NAMALWA (cell line): Measurements from ENCODE around the gene AP5M1.
"Not testable (repeated sequence)": the region's sequence is repeated elsewhere in the genome, so short reads cannot be mapped to it uniquely, and the experiment has no call there.

ENCODE experiments used
- DNase-seq: peaks from one replicate; pipeline ENCODE4 v3.0.0-alpha.2; 2015; ENCODE audit warnings: low spot score

AP5M1 gene, protein sequence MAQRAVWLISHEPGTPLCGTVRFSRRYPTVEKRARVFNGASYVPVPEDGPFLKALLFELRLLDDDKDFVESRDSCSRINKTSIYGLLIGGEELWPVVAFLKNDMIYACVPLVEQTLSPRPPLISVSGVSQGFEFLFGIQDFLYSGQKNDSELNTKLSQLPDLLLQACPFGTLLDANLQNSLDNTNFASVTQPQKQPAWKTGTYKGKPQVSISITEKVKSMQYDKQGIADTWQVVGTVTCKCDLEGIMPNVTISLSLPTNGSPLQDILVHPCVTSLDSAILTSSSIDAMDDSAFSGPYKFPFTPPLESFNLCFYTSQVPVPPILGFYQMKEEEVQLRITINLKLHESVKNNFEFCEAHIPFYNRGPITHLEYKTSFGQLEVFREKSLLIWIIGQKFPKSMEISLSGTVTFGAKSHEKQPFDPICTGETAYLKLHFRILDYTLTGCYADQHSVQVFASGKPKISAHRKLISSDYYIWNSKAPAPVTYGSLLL

DNA sequence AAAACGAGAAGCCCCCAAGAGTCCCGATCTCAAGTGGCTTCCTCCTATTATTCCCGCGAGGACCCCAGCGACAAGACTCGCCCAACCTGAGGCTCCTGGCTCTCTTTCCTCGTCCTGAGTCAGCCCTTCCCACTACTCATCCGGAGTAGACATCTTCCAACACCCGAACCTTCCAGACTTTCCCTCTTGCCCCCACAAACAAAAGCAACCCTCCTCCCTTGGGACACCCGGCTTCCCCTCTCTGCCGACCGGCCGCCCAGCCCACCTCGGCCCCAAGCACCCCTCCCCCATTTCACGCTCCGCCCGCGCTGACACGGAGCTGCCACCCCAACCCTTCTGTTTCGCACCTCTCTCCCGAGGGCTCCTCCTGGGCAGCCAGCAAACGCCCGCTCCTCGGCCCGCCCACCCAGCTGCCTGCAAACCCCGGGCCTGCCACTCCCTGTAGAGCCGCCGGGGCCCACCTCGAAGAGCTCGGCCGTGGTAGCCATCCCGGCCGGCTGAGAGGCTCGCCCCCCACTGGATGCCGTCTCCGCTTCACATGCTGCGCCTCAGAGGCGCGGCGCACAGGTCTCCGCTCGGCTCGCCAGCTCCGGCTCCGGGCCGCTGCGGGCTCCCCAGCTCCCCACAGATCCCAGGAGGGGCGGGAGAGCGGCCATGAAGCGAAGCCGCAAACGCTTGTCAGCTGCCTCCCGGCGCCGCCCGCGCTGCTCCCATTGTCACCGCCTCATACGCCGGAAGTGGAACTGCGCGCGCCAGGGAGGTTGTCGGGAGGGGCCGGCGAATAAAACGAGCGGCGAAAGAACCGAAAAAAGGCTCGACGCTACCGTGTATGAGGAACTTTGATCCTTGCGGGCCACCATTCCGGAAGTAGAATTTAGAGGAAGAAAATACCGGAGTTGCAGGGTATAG lies at the start of gene AP5M1, which contains the start of gene EXOC5:
TSS of gene AP5M1 (plus strand) at position 811 of the 909 bp plus-strand sequence. CDS start 344 bp downstream, outside the sequence.
TSS of gene EXOC5 (minus strand) at position 745 of the 909 bp plus-strand sequence. CDS start at position 488, 257 bp downstream.
- peak; percentile 84 for DNase-seq

DNA sequence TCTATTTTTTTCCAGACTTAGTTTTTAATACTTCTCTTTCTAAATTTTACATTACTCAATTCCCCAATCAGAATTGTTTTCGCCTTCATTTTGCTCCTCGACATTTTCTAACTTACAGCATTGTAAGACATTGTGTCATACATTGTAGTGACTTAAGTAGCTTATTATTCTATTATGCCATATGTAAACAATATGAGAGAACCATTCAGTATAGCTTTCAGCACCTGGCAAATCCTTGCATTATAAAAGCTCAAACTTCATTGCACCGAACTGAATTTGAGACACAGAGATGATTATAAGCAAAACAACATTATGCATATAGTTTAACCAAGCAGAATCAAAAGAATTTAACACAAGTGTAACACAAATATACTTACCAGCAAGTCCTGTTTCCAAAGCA lies 46.8 kb upstream of the AP5M1 start:
- no peak for DNase-seq

DNA sequence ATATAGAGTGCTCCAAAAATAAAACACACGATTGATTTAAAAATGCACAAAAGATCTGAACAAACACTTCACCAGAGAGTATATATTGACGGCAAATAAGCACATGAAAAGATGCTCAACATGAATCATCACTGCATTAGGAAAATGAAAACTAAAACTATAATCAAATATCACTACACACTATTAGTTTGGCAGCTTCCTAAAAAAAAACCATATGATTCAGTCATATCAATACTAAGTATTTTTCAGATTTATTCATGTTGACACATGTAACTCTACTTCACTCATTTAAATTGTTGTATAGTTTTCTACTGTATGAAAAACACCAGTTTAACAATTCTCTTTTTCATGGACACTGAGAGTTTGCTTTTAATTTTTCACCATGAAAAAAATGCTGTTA lies 41.7 kb upstream of the AP5M1 start:
- DNase-seq: no peak

DNA sequence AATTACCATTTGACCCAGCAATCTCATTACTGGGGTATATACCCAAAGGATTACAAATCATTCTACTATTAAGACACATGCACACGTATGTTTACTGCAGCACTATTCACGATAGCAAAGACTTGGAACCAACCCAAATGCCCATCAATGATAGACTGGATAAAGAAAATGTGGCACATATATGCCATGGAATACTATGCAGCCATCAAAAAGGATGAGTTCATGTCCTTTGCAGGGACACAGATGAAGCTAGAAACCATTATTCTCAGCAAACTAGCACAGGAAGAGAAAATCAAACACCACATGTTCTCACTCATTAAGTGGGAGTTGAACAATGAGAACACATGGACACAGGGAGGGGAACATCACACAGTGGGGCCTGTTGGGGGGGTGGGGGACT lies 40.5 kb upstream of the AP5M1 start:
- DNase-seq: not testable (repeated sequence)

DNA sequence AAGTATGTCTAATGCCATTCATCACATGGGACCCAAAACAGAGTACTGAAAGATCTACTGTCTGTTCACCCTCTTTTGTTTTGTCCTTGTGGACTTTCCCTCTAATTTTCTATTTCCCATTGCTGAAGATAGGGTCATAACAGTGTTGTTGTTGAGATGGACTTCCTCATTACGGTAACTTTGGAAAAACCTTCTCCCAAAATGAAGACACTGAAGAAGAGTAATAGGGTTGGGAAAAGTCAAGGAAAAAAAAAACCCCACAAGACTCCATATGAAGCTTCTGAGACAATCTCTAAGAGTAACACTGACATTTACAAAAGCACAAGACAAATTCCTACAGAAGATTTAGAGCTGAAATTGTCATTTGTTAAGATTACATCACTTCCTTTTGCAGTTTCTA lies 36.8 kb upstream of the AP5M1 start:
- DNase-seq: no peak

DNA sequence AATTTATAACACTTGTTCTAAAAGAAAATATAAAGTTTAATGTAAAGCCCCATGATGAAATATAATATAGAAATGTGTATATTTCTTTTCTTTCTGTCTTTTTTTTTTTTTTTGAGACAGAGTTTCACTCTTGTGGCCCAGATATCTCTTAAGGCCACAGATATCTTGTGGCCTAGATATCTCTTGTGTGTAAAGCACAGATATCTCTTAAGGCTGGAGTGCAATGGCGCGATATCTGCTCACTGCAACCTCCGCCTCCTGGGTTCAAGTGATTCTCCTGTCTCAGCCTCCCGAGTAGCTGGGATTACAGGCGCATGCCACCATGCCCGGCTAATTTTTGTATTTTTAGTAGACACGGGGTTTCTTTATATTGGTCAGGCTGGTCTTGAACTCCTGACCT lies 28.7 kb upstream of the AP5M1 start:
- DNase-seq: not testable (repeated sequence)

DNA sequence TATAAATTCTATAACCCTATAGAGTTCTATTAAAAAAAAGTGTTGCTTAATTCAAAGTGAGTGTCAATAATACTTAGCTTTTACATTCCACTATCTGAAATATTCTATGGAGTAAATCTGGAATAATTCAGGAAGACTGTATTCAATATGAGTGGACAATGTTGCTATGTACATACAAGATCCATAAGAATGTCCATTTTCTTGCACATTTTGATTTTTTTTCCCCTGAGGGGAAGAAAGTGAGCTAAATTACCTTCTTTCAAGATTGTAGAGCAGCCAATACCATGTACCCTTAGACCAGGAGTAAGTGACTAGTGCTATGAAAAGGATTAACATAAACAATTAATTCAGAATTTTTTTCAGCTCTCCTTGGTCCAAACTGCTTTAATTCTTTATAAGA lies 25.5 kb upstream of the AP5M1 start:
- DNase-seq: no peak

DNA sequence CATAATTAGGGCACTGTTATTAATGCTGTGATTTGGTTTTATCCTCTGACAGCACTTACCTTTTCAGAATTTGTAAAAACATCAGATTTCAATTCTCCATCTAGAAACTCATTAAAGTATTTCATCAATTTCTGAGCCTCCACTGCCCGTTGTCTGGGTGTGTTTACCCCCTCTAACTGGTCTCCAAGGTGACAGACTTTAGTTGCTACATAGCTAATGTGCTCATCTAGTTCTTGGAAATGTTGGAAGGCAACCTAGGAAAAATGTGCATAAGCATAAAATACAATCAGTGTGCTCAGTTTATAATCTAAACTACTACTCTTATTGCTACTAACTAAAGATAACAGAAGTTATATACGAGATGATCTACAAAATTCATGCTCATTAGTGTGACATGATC lies 24.7 kb upstream of the AP5M1 start:
- DNase-seq: no peak

DNA sequence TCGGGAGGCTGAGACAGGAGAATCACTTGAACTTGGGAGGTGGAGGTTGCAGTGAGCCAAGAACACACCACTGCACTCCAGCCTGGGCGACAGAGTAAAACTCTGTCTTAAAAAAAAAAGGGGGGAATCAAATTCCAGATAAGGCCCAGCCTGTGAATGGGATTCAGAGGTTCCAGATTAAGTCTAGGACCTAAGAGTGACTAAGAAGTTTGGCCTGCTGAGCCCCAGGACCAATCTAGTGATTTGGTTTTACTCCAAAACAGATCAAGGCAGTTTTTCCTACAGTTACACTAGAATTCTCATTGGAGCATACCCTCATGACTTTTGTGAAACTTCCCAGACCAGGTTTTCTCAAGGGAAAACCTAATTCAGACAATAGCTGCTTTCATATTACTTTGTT lies 22.8 kb upstream of the AP5M1 start:
- no peak for DNase-seq

DNA sequence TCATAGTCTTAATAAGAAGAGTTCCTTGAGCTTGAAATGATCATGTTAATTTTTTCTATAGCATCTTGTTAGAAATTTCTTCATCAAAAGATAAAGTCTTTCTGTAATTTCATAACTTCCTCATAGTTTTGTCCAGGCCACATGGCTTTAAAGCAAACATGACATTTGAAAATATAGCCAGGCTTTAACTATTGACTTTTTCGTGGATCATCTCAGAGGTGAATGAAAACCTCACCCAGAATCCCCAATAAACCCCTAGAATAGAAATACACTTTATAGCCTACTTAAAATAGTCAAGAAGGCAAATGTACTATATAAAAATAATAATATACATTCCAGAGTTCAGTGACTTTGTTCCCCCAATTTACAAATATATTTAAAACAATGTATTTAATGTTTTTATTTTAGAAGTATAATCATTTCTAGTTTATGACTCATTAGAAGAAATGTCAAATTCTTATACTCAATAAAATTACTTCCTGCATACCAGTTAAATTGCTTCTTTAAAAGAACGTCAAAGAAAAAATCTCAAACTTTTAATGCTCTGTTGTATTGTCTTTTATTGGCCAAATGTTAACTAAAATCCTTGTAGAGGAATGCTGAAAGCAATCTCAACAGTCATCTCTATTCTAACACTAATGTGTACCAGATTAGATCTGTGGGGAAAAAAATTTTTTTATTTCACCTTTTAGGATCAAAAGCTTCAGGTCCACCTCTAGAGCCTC lies 21.7 kb upstream of the AP5M1 start:
- DNase-seq: no peak

DNA sequence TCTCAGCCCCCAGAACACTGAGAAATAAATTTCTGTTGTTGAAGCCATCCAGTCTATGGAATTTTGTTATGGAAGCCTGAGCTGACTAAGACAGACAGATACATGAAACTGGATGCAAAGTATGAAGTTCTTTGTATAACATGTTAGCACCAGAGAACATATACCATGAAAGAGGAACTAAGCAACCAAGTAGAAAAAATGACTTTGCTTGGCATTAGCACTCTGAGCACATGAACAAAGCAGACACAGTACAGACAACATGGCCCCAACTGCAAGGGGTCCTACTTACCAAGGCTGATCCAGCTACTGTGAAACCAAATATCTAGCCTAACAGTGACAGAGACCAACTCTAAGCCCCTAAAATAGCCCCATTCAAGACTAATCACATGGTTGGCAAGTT lies 13.9 kb upstream of the AP5M1 start:
- DNase-seq: no peak

DNA sequence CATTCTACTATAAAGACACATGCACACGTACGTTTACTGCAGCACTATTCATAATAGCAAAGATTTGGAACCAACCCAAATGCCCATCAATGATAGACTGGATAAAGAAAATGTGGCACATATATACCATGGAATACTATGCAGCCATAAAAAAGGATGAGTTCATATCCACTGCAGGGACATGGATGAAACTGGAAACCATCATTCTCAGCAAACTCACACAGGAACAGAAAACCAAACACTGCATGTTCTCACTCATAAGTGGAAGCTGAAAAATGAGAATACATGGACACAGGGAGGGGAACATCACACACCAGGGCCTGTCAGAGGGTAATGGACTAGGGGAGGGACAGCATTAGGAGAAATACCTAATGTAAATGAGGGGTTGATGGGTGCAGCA lies 10.6 kb upstream of the AP5M1 start:
- DNase-seq: not testable (repeated sequence)

DNA sequence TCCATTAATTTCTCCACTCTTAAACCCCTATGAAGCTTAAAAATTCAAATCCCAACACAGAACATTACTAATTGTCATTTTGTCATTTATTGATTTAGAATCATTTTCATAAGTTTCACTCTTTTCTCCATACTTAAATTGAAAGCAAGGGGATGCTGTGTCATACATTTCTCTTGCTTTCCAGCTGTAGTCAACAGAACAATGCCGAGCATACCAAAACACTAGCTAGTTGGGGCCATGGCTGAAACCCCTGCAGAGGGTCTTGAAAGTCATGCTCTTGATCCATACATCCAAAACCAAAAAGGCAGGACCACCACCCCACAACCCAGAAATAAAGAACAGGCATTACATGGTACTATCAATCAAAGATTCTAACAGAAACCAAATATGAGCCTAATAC lies 9.1 kb upstream of the AP5M1 start:
- no peak for DNase-seq

DNA sequence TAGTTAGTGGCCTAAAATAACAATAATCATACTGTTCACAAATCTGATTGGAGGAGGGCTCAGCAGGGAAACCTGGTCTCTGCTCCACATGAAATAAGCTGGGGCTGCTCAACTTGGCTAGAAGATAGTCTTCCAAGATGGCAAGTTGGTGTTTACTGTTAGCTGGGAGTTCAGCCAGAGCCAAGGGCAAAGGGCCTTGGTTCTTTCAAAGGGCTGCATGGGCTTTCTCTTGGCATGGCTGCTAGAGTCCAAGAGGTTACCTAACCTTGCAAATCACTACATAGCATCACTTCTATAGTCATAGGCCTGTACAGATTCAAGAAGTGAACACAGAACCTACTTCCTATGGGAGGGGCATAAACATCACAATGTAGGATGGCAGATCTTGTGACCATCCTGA lies 7.2 kb upstream of the AP5M1 start:
- DNase-seq: no peak

DNA sequence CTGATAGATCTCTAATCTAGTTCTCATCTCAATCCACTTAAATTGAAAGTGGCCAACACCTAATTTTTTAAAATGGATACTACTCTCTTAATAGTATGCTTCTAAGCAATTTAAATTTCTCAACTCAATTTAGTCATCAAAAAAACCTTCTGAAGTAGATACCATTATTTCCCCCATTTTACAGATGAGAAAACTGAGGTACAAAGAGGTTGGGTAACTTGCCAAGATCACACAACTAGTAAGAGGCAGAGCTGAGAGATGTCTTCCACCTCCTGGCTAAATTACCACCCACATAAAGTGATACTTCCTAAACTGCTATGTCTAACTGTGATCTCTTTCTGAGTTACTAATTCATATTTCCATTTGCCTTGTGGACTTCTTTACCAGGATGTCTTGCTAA lies 6.7 kb upstream of the AP5M1 start:
- no peak for DNase-seq

DNA sequence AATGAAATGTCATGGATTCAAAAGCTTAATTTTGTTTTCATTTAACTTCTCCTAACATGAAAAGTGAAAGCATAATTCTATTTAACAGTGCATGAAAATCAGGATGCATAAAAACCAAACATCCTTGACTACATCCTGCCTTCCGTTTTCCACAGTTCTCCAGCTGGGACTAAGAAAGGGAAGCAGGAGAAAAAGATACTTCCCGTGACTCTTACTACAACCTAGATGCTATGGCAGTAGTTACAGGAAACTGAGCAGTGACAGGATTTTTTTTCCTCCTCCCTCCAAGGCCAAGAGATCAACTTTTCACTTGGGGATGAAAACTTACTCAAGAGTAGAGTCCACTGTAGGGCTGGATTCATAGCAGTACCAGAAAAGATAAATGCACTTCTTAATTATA lies 2.7 kb upstream of the AP5M1 start:
- DNase-seq: no peak

DNA sequence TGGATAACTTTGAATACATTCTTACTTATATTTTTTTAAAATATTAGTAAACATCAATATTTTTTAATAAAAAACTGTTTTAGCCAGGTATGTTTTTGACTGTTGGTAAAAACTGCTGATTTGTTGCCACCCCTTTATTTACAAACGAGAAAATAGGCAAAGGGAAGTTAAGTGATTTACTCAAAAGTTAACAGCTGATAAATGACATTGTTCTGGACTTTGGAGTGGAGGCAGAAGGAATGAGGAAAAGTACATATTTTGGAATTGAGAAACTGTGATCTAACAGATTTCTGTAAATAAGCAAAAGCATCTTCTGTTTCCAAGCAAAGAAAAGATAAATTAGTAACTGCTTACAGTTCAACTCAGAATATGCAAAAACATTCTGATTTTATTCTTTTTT lies 4.5 kb downstream of the AP5M1 start:
- DNase-seq: no peak

DNA sequence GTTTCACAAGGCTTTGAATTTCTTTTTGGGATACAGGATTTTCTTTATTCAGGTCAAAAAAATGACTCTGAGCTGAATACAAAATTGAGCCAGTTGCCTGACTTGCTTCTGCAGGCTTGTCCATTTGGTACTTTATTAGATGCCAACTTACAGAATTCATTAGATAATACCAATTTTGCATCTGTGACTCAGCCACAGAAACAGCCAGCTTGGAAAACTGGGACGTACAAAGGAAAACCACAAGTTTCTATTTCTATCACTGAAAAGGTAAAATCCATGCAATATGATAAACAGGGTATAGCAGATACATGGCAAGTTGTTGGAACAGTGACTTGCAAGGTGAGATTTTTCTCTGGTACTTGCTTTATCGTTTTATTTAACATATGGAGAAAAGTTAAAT lies 5.8 kb downstream of the AP5M1 start:
- no peak for DNase-seq

DNA sequence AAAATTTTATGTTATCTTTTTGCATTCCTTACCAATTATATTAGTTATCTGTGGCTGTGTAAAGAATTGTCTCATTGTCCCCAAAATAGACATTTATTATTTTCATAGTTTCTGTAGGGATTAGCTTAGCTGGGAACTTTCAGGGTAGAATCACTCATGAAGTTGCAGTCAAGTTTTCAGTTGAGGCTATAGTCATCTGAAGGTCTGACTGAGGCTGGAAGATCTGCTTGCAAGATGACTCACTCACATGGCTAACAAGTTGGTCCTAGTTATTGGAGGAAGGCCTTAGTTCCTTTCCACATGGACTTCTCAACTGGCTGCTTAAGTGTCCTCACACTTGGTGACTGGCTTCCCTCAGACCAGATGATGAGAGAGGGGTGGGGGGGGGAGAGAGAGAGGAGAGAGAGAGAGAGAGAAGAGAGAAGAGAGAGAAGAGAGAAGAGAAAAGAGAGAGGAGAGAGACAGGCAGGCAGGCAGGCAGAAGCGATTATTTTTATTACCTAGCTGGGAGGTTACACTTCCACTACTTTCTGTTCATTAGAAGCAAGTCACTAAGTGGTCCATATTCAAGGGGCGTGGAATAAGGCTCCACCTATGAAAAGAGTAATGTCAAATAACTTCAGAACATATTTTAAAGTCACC lies 6.4 kb downstream of the AP5M1 start:
- DNase-seq: no peak

DNA sequence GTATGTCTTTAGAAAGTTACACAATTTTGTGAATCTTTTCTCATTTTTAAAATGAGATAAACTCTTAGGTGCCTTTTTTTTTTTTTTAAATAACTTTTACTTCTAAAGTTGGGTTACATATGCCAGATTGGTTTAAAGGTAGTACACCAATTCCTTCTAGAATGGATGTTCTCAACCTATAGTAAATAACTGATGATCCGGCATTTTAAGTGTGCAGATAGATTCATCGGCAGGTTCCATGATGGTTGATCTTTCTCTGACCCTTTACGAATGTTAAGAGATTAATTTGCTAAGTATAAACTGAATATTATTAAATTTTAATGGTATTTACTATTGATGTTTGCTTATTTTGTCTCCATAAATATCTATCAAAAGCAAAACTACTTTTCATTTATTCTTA lies 8.3 kb downstream of the AP5M1 start:
- no peak for DNase-seq

DNA sequence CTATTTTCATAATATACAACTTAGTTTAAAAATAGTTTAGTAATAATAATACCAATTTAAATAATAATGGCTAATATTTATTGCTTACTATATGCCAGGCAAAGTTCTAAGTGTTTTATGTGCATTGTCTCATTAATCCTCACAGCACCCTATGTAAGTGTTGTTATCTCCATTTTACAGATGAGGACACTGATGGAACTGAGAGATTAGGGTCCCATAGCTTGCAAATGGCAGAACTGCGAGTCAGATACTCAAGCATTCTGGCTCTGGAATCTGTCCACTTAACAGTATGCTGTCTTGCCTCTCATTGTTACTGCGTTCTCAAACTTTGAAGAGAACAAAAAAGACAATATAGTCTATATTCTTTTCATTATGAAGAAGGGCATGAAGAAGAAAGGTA lies 19.0 kb downstream of the AP5M1 start:
- DNase-seq: no peak

DNA sequence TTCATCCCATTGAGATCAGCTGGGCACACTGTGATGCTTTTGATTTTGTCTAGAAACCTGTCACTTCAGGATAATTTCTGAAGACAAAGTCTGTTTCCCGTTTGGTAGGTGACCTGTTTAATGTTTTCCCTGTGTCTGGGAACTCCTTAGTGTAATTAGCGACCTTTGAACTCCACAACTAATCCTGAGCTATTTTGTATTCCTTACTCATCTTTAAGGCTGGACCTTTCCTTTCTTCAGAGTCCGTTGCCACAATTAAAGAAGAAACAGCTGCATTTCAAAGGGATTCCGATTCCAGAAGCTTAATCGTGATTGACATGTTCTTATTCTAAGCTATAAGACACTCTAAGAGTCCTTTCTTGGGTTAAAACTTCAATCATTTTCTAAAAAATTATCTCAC lies 22.0 kb downstream of the AP5M1 start:
- no peak for DNase-seq
